ENCODE data around the gene HOXB5.

HOXB5 gene

GRCh38 chr17:48584223-48584741 lies 9.3 kb downstream of the HOXB5 start:
- Histone ChIP-seq H3K9me3 (ENCODE audit: control insufficient read depth in 2 of 2, low read length in 2 of 2) (no peaks in the 10 kb centered on the region), H3K27me3 (ENCODE audit: control insufficient read depth in 1 of 2, insufficient read depth in 2 of 2, low read length in 2 of 2) (peaks cover 0 to 51% of the 10 kb centered on the region in 2 donors), H3K4me3 (ENCODE audit: low read length in 2 of 2) (peak overlapping the region in 1 of 2 donors; percentile 55), H3K4me1 (ENCODE audit: control insufficient read depth, insufficient read depth, low read length) (peaks cover 56% of the 10 kb centered on the region), H3K27ac (ENCODE audit: low read length) (no peak overlapping the region), H3K9ac (ENCODE audit: low read length in 2 of 2) (no peak overlapping the region), H3K36me3 (ENCODE audit: control insufficient read depth in 2 of 2, insufficient read depth in 2 of 2, low read length in 2 of 2) (no peaks in the 10 kb centered on the region)

- peaks cover 0 to 52% of the 10 kb centered on the region in 2 donors for H3K27me3 ChIP-seq (ENCODE audit: control insufficient read depth in 1 of 2, insufficient read depth in 2 of 2, low read length in 2 of 2)
- peaks cover 58% of the 10 kb centered on the region for H3K4me1 ChIP-seq (ENCODE audit: control insufficient read depth, insufficient read depth, low read length)
- H3K36me3 ChIP-seq (ENCODE audit: control insufficient read depth in 2 of 2, insufficient read depth in 2 of 2, low read length in 2 of 2): no peaks in the 10 kb centered on the region
- no peak overlapping the region for H3K9ac ChIP-seq (ENCODE audit: low read length in 2 of 2)
- no peaks in the 10 kb centered on the region for H3K9me3 ChIP-seq (ENCODE audit: control insufficient read depth in 2 of 2, low read length in 2 of 2)
- peak overlapping the region; percentile 92 for H3K27ac ChIP-seq (ENCODE audit: low read length)
- no peak overlapping the region for H3K4me3 ChIP-seq (ENCODE audit: low read length in 2 of 2)
Measured at GRCh38 chr17:48583708-48584222, 9.8 kb downstream of the HOXB5 start.

GRCh38 chr17:48582750-48583069 lies 10.9 kb downstream of the HOXB5 start:
- Histone ChIP-seq H3K4me3 (ENCODE audit: low read length in 2 of 2) (peak overlapping the region; percentile 50 to 84), H3K9me3 (ENCODE audit: control insufficient read depth in 2 of 2, low read length in 2 of 2) (no peaks in the 10 kb centered on the region), H3K36me3 (ENCODE audit: control insufficient read depth in 2 of 2, insufficient read depth in 2 of 2, low read length in 2 of 2) (no peaks in the 10 kb centered on the region), H3K9ac (ENCODE audit: low read length in 2 of 2) (peak overlapping the region; percentile 74 to 94), H3K27me3 (ENCODE audit: control insufficient read depth in 1 of 2, insufficient read depth in 2 of 2, low read length in 2 of 2) (peaks cover 0 to 48% of the 10 kb centered on the region in 2 donors), H3K4me1 (ENCODE audit: control insufficient read depth, insufficient read depth, low read length) (peaks cover 64% of the 10 kb centered on the region), H3K27ac (ENCODE audit: low read length) (peak overlapping the region; percentile 92)

- Histone ChIP-seq H3K27ac (ENCODE audit: low read length) (peak overlapping the region; percentile 92), H3K36me3 (ENCODE audit: control insufficient read depth in 2 of 2, insufficient read depth in 2 of 2, low read length in 2 of 2) (no peaks in the 10 kb centered on the region), H3K4me1 (ENCODE audit: control insufficient read depth, insufficient read depth, low read length) (peaks cover 57% of the 10 kb centered on the region), H3K9me3 (ENCODE audit: control insufficient read depth in 2 of 2, low read length in 2 of 2) (no peaks in the 10 kb centered on the region), H3K9ac (ENCODE audit: low read length in 2 of 2) (peak overlapping the region; percentile 38 to 94), H3K4me3 (ENCODE audit: low read length in 2 of 2) (peak overlapping the region in 1 of 2 donors; percentile 84), H3K27me3 (ENCODE audit: control insufficient read depth in 1 of 2, insufficient read depth in 2 of 2, low read length in 2 of 2) (peaks cover 0 to 65% of the 10 kb centered on the region in 2 donors)
Measured at GRCh38 chr17:48579760-48580554, 13.6 kb downstream of the HOXB5 start.

DNA sequence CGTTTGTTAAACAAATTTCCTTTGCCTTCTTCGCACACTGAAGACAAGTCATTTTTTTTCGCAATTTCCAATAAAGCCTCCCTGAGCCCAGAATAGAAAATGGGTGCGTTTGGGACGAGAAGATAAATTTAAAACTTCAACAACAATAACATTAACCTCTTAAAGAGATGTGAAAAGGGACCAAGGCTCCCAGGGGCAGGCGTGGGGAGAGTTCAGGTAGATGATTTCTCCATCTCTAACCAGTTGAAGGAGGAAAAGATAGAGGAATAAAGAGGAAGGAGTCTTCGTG lies 14.2 kb downstream of the HOXB5 start:
- peaks cover 0 to 67% of the 10 kb centered on the region in 2 donors for H3K27me3 ChIP-seq (ENCODE audit: control insufficient read depth in 1 of 2, insufficient read depth in 2 of 2, low read length in 2 of 2)
- H3K4me1 ChIP-seq (ENCODE audit: control insufficient read depth, insufficient read depth, low read length): peaks cover 58% of the 10 kb centered on the region
- peak overlapping the region; percentile 77 for H3K27ac ChIP-seq (ENCODE audit: low read length)
- H3K36me3 ChIP-seq (ENCODE audit: control insufficient read depth in 2 of 2, insufficient read depth in 2 of 2, low read length in 2 of 2): no peaks in the 10 kb centered on the region
- H3K9me3 ChIP-seq (ENCODE audit: control insufficient read depth in 2 of 2, low read length in 2 of 2): no peaks in the 10 kb centered on the region
- H3K4me3 ChIP-seq (ENCODE audit: low read length in 2 of 2): peak overlapping the region; percentile 59 to 83
- peak overlapping the region; percentile 51 to 62 for H3K9ac ChIP-seq (ENCODE audit: low read length in 2 of 2)

GRCh38 chr17:48578616-48579470 lies 14.7 kb downstream of the HOXB5 start:
- Histone ChIP-seq H3K4me3 (ENCODE audit: low read length in 2 of 2) (peak overlapping the region; percentile 59 to 83), H3K36me3 (ENCODE audit: control insufficient read depth in 2 of 2, insufficient read depth in 2 of 2, low read length in 2 of 2) (no peaks in the 10 kb centered on the region), H3K27me3 (ENCODE audit: control insufficient read depth in 1 of 2, insufficient read depth in 2 of 2, low read length in 2 of 2) (peaks cover 0 to 68% of the 10 kb centered on the region in 2 donors), H3K27ac (ENCODE audit: low read length) (peak overlapping the region; percentile 77), H3K9ac (ENCODE audit: low read length in 2 of 2) (peak overlapping the region; percentile 62 to 84), H3K9me3 (ENCODE audit: control insufficient read depth in 2 of 2, low read length in 2 of 2) (no peaks in the 10 kb centered on the region), H3K4me1 (ENCODE audit: control insufficient read depth, insufficient read depth, low read length) (peaks cover 60% of the 10 kb centered on the region)

DNA sequence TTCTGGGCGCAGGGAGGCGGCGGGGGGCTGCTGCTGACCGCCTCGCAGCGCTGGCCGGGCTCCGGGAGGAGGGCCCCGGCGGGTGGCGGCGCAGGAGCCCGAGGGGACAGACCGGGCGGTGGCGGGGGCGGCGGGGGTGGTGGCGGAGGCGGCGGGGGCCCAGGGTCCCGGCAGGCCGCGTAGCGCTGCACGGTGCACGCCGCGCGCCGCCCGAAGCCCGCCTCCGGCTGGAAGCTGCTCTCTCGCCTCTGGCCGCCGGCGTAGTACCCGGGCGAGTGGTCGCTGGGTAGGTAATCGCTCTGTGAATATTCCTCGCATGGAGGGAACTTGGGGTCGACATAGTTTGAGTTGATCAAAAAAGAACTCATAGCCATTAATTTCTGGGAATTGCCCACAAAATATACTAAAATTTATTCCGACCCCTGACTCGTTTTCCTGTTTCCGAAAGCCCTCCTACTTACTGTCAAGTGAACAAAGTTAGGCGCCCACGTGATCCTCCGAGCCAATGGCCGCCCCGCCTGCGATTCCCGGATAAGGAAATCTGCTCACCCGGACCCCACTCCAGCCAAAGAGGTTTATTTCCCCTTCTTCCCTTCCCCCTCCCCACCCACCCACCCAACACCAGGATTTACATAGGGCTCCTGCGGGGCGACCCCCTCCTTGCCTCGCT lies 15.5 kb downstream of the HOXB5 start, which contains the start of gene HOXB4:
HOXB4 (minus strand) TSS at position 405 of the 670 bp plus-strand sequence; CDS start at position 374, 31 bp downstream.
- peak within 1 kb of the TSS; percentile 62 to 84 for H3K9ac ChIP-seq (ENCODE audit: low read length in 2 of 2)
- H3K9me3 ChIP-seq (ENCODE audit: control insufficient read depth in 2 of 2, low read length in 2 of 2): no peaks in the 10 kb centered on the region
- H3K27me3 ChIP-seq (ENCODE audit: control insufficient read depth in 1 of 2, insufficient read depth in 2 of 2, low read length in 2 of 2): peaks cover 0 to 62% of the 10 kb centered on the region in 2 donors
- H3K4me3 ChIP-seq (ENCODE audit: low read length in 2 of 2): peak within 1 kb of the TSS; percentile 61 to 83
- no peaks in the 10 kb centered on the region for H3K36me3 ChIP-seq (ENCODE audit: control insufficient read depth in 2 of 2, insufficient read depth in 2 of 2, low read length in 2 of 2)
- H3K4me1 ChIP-seq (ENCODE audit: control insufficient read depth, insufficient read depth, low read length): peaks cover 54% of the 10 kb centered on the region
- peak within 1 kb of the TSS; percentile 89 for H3K27ac ChIP-seq (ENCODE audit: low read length)

GRCh38 chr17:48577330-48577945 lies 16.1 kb downstream of the HOXB5 start:
- Histone ChIP-seq H3K36me3 (ENCODE audit: control insufficient read depth in 2 of 2, insufficient read depth in 2 of 2, low read length in 2 of 2) (no peaks in the 10 kb centered on the region), H3K9me3 (ENCODE audit: control insufficient read depth in 2 of 2, low read length in 2 of 2) (no peaks in the 10 kb centered on the region), H3K9ac (ENCODE audit: low read length in 2 of 2) (peak overlapping the region; percentile 47 to 80), H3K27ac (ENCODE audit: low read length) (peak overlapping the region; percentile 89), H3K4me1 (ENCODE audit: control insufficient read depth, insufficient read depth, low read length) (peaks cover 54% of the 10 kb centered on the region), H3K4me3 (ENCODE audit: low read length in 2 of 2) (peak overlapping the region; percentile 42 to 83), H3K27me3 (ENCODE audit: control insufficient read depth in 1 of 2, insufficient read depth in 2 of 2, low read length in 2 of 2) (peaks cover 0 to 62% of the 10 kb centered on the region in 2 donors)

DNA sequence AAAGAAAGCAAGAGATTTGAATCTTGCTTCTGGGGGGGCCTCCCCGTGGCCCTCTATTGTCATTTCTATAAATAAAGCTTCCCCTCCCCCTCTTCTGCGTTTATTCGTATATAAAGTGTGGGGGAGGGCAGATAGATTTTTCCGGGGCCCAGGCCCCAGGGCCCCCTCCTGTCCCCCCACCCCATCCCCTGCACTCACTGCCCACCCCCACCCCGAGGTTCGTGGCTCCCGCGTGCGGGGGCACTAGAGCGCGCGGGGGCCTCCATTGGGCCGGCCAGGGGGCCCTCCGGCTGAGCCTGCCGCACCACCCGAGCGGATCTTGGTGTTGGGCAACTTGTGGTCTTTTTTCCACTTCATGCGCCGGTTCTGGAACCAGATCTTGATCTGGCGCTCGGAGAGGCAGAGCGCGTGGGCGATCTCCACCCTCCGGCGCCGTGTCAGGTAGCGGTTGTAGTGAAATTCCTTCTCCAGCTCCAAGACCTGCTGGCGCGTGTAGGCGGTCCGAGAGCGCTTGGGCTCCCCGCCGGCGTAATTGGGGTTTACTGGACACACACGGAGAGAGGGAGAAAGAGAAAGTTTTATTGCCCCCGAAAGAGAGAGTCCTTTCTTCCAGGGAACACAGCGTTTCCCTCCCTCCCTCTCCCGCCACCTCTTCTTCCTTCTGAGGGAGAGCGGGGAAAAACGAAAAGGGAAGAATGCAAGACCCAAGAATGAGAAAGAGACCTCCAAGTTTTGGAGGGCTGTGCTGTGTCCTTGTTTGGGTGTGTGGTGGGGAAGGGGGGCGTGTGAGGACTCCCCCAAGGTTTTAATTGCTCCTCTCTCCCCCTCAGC lies 16.9 kb downstream of the HOXB5 start:
- Histone ChIP-seq H3K4me3 (ENCODE audit: low read length in 2 of 2) (peak overlapping the region; percentile 42 to 83), H3K4me1 (ENCODE audit: control insufficient read depth, insufficient read depth, low read length) (peaks cover 61% of the 10 kb centered on the region), H3K9me3 (ENCODE audit: control insufficient read depth in 2 of 2, low read length in 2 of 2) (no peaks in the 10 kb centered on the region), H3K36me3 (ENCODE audit: control insufficient read depth in 2 of 2, insufficient read depth in 2 of 2, low read length in 2 of 2) (no peaks in the 10 kb centered on the region), H3K27me3 (ENCODE audit: control insufficient read depth in 1 of 2, insufficient read depth in 2 of 2, low read length in 2 of 2) (peaks cover 0 to 56% of the 10 kb centered on the region in 2 donors), H3K27ac (ENCODE audit: low read length) (peak overlapping the region; percentile 89), H3K9ac (ENCODE audit: low read length in 2 of 2) (peak overlapping the region; percentile 47 to 80)

Data from stomach smooth muscle (tissue), 2 donors.